Neutrophil (primary cell): ENCODE data around the gene SLC7A14.

Experiments used
- H3K27ac ChIP-seq: fragments of 200-600 bp; sonication (generic); 2 replicates; pipeline ENCODE4 v1.5.1; 2016; ENCODE audit warnings: mild to moderate bottlenecking, moderate library complexity
- H3K27me3 ChIP-seq: fragments of 200-600 bp; sonication (generic); 2 replicates; pipeline ENCODE4 v1.6.0; 2016; ENCODE audit warnings: mild to moderate bottlenecking
- H3K36me3 ChIP-seq: fragments of 200-600 bp; sonication (generic); 2 replicates; pipeline ENCODE4 v1.5.1; 2017
- H3K4me1 ChIP-seq, 2 experiments: fragments of 200-600 bp in 1 of 2; sonication (generic) in 1 of 2; 1 replicate in 1 of 2; 2 replicates in 1 of 2; pipeline versions ENCODE4 v1.5.1 to v1.6.1; 2013 to 2016; ENCODE audit warnings: low read depth in 1 of 2, low read length in 1 of 2, mild to moderate bottlenecking in 1 of 2, moderate library complexity in 1 of 2; ENCODE audit not compliant: control insufficient read depth in 1 of 2, insufficient read depth in 1 of 2
- H3K4me3 ChIP-seq, 2 experiments: fragments of 200-600 bp in 1 of 2; sonication (generic) in 1 of 2; 1 replicate in 1 of 2; 2 replicates in 1 of 2; pipeline ENCODE4 v1.5.1; 2013 to 2016; ENCODE audit warnings: low read depth in 1 of 2, low read length in 1 of 2, mild to moderate bottlenecking in 1 of 2, moderate library complexity in 1 of 2
- H3K9me3 ChIP-seq: fragments of 200-600 bp; sonication (generic); 2 replicates; pipeline ENCODE4 v1.5.1; 2016
- CTCF ChIP-seq: fragments of 200-600 bp; sonication (generic); IDR thresholded peaks from 2 replicates; pipeline ENCODE4 v1.5.1; 2016; ENCODE audit warnings: antibody characterized with exemption

The SLC7A14 gene

GRCh38 chr3:170594528-170594927 is 8.7 kb upstream of the SLC7A14 start:
- Histone ChIP-seq H3K9me3 (no peaks in the 10 kb centered on the region), H3K27ac (no peak overlapping the region), H3K27me3 (peaks cover 14% of the 10 kb centered on the region), H3K4me3 (no peak overlapping the region), H3K36me3 (no peaks in the 10 kb centered on the region), H3K4me1 (no peaks in the 10 kb centered on the region)
- no peak for TF ChIP-seq CTCF

GRCh38 chr3:170593634-170594033 is 7.8 kb upstream of the SLC7A14 start:
- no peaks in the 10 kb centered on the region for H3K9me3 ChIP-seq
- peaks cover 23% of the 10 kb centered on the region for H3K27me3 ChIP-seq
- H3K4me1 ChIP-seq = no peaks in the 10 kb centered on the region
- TF ChIP-seq CTCF = no peak
- H3K36me3 ChIP-seq = no peaks in the 10 kb centered on the region
- H3K27ac ChIP-seq = no peak overlapping the region
- no peak overlapping the region for H3K4me3 ChIP-seq

GRCh38 chr3:170589113-170589512 is 3.2 kb upstream of the SLC7A14 start:
- no peak overlapping the region for H3K4me3 ChIP-seq
- no peak overlapping the region for H3K27ac ChIP-seq
- H3K4me1 ChIP-seq = no peaks in the 10 kb centered on the region
- no peak for TF ChIP-seq CTCF
- H3K9me3 ChIP-seq = no peaks in the 10 kb centered on the region
- H3K27me3 ChIP-seq = peaks cover 68% of the 10 kb centered on the region
- no peaks in the 10 kb centered on the region for H3K36me3 ChIP-seq

- Histone ChIP-seq H3K4me1 (no peaks in the 10 kb centered on the region), H3K36me3 (no peaks in the 10 kb centered on the region), H3K9me3 (no peaks in the 10 kb centered on the region), H3K27me3 (peaks cover 94% of the 10 kb centered on the region), H3K4me3 (no peak overlapping the region), H3K27ac (no peak overlapping the region)
- no peak for TF ChIP-seq CTCF
Observed at GRCh38 chr3:170585008-170585936, 603 bp downstream of the SLC7A14 start.

GRCh38 chr3:170584585-170585007 is 1.3 kb downstream of the SLC7A14 start:
- Histone ChIP-seq H3K36me3 (no peaks in the 10 kb centered on the region), H3K27ac (no peak overlapping the region), H3K27me3 (peaks cover 88% of the 10 kb centered on the region), H3K4me3 (no peak overlapping the region), H3K4me1 (no peaks in the 10 kb centered on the region), H3K9me3 (no peaks in the 10 kb centered on the region)
- TF ChIP-seq CTCF = no peak
